GM12873 (cell line): Measurements from ENCODE around the gene AFG1L.

Source experiments
- TF ChIP-seq, protein P1 (sequence below): IDR thresholded peaks from 2 replicates; pipeline ENCODE4 v1.5.1; 2012; ENCODE audit warnings: low read depth, mild to moderate bottlenecking, moderate library complexity, low read length, control low read depth; ENCODE audit not compliant: insufficient read depth; ENCODE audit errors: missing control alignments

The AFG1L gene

DNA sequence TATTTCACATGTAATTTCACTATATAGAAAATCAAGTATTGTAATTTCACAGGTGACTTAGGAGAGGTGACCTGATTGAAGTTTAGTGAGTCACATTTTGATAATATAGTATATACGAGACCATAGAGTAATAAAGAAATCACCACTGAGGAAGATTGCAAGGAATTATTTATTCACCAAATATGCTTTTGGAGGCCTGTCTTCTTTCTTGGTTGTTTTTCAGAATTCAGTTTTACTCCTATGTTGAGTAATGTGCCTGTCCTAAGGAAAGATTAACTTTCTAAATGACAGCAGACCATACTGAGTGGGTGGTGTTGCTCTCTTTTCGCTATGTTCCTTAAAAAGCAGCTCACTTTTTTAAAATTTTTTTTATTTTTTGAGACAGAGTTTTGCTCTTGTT, 178.3 kb downstream of the AFG1L start:
- TF ChIP-seq, protein P1, sequence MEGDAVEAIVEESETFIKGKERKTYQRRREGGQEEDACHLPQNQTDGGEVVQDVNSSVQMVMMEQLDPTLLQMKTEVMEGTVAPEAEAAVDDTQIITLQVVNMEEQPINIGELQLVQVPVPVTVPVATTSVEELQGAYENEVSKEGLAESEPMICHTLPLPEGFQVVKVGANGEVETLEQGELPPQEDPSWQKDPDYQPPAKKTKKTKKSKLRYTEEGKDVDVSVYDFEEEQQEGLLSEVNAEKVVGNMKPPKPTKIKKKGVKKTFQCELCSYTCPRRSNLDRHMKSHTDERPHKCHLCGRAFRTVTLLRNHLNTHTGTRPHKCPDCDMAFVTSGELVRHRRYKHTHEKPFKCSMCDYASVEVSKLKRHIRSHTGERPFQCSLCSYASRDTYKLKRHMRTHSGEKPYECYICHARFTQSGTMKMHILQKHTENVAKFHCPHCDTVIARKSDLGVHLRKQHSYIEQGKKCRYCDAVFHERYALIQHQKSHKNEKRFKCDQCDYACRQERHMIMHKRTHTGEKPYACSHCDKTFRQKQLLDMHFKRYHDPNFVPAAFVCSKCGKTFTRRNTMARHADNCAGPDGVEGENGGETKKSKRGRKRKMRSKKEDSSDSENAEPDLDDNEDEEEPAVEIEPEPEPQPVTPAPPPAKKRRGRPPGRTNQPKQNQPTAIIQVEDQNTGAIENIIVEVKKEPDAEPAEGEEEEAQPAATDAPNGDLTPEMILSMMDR = no peak

DNA sequence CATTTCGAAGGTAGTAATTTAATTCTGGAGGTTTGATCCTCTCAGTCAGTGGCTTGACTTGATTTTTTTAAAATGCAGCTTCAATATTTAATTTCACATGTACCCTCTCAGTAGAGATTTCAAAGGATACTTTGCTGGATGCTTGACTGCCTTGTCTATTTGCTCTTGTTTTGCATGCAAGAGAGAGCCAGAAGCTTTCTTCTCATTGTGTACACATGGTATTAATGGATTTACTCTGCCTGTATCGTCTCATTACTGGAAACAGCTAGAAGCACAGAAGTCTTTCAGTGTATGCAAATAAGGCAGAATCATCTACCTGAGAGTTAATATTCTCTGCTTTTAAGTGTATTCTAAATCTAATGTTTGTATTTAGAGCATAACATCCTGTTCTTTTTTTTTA, 181.5 kb downstream of the AFG1L start:
- TF ChIP-seq, protein P1 = no peak

DNA sequence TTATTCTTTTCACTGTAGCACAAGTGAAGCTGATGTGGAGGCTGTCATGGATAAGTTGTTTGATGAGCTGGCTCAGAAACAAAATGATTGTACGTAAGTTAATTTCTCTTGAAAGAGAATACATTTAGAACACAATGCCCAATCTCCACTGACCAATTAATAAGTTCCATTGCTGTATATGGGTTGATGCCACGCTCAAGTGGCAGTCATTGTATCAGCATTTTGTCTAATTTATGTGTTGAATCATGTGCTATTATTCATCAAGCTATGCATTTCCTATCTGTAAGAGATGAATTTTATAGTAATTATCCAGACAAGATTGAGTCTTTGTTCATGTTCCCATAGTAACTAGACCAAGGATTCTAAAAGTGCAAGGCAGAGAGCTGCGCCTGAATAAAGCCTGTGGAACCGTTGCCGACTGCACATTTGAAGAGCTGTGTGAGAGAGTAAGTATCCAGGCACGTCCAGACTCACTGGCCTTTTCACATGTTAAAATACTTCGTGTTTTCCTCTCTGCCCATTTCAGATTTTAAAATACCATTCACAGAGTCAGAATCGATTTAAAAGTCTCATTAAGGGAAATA, 182.1 kb downstream of the AFG1L start:
- TF ChIP-seq, protein P1 = no peak

DNA sequence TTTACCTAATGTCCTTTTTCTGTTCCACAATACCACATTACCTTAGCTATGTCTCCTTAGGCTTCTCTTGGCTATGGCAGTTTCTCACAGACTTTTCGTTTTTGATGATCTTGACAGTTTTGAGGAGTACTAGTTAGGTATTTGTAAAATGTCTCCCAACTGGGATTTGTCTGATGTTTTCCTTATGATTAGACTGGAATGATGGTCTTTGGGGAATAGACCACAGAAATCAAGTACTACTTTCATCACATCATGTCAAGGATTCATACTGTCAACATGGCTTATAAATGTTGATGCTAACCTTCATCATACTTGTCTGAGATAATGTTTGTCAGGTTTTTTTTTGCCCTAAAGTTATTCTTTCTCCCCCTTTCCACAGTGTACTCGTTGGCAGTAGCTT, 187.7 kb downstream of the AFG1L start:
- TF ChIP-seq, protein P1 = no peak

DNA sequence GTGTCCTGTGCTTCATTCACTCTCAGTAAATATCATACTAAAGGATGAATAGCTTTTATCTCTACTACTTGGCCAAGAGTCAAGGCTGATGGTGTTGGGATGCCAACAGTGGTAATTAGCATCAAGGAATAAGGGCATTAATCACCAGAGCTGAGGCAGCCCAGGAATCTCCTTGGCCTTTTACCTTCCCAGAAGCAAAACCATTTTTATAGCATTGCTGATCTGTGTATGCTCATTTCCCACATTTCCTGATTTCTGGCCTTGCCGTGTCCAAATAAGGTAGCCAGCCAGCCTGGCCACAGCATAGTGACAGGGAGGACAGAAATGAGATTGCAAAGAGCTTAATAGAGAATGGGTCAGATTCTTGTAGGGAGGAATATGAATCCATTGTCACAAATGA, 189.2 kb downstream of the AFG1L start:
- TF ChIP-seq, protein P1 = no peak

DNA sequence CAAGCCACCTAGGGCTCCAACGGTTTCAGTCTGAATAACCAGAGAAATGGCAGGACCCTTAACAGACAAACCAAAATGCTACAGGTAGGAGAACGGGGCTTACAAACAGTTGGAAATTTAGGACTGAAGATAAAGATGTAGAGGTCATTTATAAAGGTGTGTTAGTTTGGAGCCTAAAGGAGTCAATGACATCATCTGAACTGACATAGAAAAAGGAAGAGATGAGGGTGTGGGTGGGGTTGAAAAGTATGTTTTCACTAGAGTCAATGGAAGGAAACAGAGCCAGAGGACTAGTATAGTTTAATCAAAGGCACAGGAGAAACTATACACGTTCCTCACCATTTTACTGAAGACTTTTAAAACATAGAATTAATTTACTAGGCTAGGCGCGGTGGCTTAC, 194.8 kb downstream of the AFG1L start:
- TF ChIP-seq, protein P1 = no peak

DNA sequence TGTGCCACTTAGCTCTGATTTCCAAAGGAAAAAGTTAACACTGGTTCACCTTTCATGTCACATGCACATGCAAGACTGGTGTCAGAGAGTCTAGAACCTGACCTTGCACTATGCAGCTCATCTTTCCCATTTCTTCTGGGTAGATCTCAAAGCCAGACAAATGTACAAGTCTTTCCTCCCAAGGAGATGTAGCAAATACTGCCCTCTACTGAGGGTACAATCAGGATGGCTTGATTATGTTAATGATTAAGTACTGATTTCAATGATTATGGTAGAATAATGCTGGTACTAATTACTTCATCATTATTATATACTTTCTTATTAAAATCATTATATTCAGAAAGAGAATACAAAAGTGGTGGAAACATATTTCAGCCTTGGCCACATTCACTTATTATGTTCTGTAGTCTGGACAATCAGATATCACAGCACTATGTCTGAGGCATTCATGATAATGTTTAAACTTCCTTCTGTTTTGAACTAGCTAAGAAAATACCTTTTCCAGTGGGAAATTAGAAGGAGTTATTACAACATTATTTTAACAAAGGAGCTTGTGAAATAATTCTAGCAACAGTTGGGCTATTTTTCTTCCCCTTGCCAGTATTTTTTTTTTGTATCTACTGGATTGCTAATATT, 197.4 kb downstream of the AFG1L start:
- TF ChIP-seq, protein P1 = peak; percentile 43
